AG08396 (cell line): ENCODE results near the gene B3GLCT.

Experiments used
- DNase-seq: peaks from one replicate; pipeline ENCODE4 v3.0.0; 2012; ENCODE audit warnings: low spot score, mixed read lengths

B3GLCT gene

DNA sequence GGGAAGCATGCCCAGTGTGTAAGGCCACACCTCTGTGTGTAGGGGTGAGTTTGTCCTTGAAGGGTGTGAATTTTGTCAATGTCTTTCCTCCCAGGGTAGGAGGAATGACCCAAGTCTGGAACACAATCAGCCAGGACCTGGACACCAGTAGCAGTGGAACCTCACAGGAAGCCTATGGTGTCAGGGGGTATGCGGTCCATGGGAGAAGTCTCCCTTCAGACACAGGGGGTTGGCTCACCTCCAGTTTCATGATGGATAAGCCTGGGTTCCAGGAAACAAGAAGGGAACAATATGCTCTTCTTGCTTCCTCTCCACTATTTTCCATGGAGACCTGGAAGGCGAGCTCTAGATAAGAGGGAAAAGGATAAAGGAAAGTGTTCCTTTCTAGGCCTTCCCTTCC, 23.9 kb downstream of the B3GLCT start:
- DNase-seq = no peak

GRCh38 chr13:31224174-31224669, 24.4 kb downstream of the B3GLCT start:
- DNase-seq = no peak

- DNase-seq = no peak
Measured at GRCh38 chr13:31224963-31225559, 25.3 kb downstream of the B3GLCT start.

DNA sequence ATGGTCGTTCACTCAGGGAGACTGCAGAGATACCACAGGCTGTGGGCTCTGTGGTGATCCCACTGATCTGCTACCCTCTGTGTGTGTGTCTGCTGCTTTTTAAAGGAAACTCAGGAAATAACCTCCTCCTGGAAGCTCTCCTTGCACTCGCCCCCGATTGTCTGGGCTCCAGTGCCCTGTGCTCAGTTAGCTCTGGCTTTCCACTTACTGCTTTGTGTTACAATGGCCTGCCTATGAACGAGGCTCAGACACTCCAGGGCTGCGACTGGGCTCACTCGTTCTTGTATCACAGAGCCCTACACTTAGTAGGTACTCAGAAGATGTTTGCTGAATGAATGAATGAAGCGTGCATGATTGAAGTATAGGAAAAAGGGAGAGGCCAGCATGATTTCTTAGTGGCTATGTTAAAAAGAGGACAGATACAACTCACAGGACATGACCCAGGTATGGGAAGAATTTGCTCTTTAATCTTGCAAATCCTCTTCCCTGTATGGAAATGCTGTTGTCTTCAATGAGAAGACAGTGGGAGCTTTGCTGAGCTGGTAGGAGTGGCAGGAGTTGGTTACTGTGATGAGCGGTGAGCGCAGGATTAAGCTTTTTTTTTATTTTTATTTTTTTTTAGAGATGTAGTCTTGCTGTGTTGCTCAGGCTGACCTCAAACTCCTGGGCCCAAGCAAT, 26.4 kb downstream of the B3GLCT start:
- no peak for DNase-seq

GRCh38 chr13:31227063-31227462, 27.3 kb downstream of the B3GLCT start:
- no peak for DNase-seq

- no peak for DNase-seq
Measured at GRCh38 chr13:31227870-31228269, 28.1 kb downstream of the B3GLCT start.

- no peak for DNase-seq
Measured at GRCh38 chr13:31234729-31235128, 35.0 kb downstream of the B3GLCT start.

DNA sequence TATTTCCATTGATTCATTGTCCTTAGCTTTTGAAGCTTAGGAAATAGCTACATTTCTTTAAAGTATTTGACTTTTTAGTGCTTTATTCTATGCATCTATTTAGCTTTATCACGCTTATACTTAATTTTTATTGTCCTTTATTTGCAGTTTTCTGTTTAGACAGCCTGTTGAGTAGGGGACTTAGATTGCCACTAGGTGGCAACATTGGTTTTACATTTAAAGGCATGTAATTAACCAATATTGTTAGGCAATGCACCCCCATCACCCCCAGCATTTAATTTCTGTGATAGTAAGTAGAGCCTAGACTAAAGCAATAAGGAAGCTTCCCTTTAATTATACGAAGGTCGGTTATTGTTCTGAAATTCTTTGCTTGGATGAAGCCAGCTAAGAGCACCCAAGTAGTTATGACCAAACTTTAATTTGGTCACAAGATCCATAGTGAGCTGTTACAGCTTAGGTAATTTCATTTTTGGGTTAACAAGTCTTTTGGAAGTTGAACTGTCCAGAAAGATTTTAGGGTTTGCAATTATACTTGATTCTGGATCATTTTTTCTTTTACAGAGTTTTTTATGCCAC, 36.5 kb downstream of the B3GLCT start:
- peak; percentile 40 for DNase-seq

- DNase-seq = no peak
Measured at GRCh38 chr13:31240921-31241320, 41.1 kb downstream of the B3GLCT start.

- DNase-seq = no peak
Measured at GRCh38 chr13:31242367-31242766, 42.6 kb downstream of the B3GLCT start.

GRCh38 chr13:31242916-31243315, 43.1 kb downstream of the B3GLCT start:
- DNase-seq = no peak

DNA sequence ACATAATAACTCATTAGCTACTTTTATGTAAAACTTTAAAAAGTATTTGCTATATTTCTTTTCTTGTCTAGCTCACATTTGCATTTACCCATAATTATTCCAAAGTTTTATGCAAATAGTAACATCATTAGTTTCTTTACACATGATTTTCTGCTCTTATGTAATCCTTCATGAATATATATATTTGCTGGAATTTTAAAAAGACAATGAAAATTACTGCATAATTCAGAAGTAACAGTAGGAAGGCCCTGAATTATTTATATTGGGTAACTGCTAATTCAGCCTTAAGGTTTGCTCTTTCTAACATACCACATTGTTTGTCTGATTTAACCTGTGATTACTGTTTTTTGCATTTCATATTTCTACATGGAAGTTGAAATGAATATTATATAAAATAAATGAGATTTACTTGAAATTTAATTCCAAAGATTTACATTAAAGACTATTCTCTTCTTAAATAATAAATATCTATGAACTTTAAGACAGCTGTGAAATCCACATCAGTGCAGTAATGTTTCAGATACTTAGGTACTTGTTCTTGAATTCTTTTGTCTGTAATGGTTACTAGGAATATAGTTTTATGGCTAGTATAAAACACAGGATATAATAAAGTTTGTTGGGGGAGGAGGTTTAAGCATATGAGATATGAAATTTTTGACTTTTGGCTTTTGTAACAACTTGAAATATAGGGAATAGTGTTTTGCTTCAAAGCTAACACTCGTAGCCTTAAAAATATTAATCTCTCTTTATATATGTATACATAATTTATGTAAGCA, 46.0 kb downstream of the B3GLCT start:
- no peak for DNase-seq

- no peak for DNase-seq
Measured at GRCh38 chr13:31246918-31247317, 47.1 kb downstream of the B3GLCT start.

GRCh38 chr13:31248361-31248760, 48.6 kb downstream of the B3GLCT start:
- no peak for DNase-seq

DNA sequence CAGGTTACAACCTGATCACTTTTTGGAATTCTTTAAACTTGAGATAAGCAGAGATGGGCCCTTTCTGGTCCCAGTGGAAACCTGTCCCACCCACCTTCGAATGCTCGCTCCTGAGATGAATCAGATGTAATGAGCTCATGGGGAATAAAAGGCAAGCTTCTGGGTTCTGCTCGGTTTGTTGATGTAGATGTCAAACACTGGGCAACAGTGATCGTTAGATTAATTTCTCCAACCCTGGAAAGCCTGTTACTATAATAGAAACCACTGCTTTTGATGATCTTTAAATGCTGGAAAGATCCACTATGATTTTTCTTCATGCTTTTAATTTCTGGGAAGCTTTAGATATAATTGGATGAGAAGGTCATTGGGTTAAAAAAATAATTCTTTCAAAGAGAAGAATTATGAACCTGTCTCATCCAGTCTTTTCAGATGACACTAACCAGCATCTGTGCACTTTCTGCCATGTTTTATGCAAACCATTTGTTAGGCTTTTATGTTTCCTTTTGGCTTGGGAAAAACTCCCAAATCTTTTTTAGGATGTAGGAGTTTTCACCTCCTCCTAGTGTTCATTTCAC, 49.3 kb downstream of the B3GLCT start:
- DNase-seq = no peak

DNA sequence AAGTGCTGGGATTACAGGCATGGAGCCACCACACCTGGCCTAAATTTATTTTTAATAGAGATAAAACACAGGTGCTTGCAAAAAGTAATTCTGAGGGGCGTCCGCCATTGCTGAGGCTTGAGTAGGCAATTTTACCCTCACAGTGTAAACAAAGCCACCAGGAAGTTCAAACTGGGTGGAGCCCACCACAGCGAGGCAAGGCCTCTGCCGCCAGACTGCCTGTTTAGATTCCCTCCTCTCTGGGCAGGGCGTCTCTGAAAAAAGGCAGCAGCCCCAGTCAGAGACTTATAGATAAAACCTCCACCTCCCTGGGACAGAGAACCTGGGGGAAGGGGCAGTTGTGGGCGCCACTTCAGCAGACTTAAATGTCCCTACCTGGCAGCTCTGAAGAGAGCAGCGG, 50.7 kb downstream of the B3GLCT start:
- DNase-seq = no peak

- DNase-seq = no peak
Measured at GRCh38 chr13:31261241-31261640, 61.5 kb downstream of the B3GLCT start.

DNA sequence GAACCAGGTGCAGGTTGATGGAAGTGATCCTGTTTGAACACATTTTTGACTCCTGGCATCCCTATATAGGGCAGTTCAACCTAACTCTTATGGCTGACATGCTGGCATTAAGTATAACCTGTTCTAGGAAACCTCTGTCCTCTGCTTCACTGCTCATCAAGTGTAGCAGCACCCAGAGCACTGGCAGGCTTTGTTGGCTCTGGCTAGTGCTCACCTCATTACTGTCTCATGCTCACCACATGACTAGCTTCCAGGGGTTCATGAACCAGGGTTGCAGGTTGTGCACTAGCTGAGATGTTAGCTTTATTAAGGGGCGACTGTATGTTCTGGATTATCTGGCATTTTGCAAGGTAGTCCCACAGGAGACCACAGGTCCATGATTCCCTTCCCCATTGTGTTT, 63.6 kb downstream of the B3GLCT start:
- DNase-seq = no peak

- DNase-seq = no peak
Measured at GRCh38 chr13:31264151-31264550, 64.4 kb downstream of the B3GLCT start.

DNA sequence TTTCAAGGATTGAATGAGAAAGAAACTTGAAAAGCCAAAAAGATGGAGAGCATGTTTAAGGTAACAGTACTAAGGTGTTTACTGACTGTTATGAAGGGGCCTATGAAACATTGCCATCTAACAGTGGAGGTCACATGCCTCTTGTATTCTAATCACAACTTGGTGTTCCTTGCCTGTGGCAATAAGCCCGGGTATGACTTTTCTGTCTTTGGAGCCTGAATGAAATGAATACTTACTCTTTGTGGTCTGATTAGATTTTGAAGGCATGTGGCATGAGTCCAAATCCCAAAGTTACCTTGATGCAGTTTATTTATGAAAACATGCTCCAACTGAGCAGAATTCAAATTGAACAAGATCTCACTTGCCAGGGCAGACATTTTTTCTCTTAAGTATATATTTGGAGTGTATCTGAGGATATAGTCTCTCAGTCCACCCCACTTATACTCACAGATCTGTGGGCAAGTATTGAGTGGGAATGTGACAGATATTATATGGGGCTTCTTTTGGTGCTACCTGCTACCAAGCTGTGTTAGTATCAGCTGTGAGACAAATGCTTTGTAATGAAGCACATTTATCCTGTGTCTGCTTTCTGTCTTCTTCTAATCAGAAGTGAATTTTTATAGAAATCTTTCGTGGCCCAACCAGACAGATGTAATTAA, 67.5 kb downstream of the B3GLCT start:
- no peak for DNase-seq

- DNase-seq = no peak
Measured at GRCh38 chr13:31274390-31274789, 74.6 kb downstream of the B3GLCT start.

- DNase-seq = no peak
Measured at GRCh38 chr13:31276421-31276820, 76.6 kb downstream of the B3GLCT start.
